NCI-H82 (cell line): ENCODE measurements around the gene HHAT.

Experiments used
- DNase-seq: peaks from one replicate; lab custom pipeline; 2025; lab: John Stamatoyannopoulos, UW

Gene HHAT

DNA sequence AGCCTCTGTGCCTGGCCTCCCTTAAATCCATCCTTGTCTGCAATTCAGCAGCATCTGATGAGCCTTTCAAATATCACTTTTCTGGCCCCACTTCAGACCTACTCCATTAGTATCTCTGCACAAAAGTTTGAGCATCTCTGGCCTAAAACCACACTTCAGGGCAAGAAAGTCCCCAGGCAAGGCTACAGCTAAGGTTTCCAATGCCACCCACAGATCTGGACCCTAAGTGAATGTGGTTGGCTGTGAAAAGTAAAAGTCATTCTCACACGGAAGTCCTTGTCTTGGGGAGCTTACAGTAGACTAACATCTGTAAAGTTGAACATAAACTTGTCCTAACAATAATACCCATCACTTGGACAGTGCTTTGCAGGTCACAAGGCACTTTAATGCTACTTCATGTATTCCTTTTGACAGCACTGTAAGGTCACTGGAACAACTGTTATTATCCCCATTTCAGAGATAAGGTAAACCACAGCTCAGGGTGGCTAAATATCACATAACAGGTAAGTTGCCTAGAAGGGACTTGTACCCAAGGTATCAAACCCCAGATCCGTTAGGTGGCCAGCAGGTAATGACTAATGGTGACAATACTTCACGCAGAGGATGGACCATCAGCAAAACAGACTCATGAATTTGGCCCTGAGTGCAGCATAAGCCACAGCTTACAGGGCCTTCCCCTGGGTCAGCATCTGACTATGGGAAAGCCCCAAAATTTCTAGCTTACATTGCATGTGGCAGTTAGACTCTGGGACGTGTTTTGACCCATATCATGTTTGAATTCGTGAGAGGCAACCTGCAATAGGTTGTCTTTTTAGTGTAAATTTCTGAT, 356.0 kb downstream of the HHAT start:
- DNase-seq = no peak

DNA sequence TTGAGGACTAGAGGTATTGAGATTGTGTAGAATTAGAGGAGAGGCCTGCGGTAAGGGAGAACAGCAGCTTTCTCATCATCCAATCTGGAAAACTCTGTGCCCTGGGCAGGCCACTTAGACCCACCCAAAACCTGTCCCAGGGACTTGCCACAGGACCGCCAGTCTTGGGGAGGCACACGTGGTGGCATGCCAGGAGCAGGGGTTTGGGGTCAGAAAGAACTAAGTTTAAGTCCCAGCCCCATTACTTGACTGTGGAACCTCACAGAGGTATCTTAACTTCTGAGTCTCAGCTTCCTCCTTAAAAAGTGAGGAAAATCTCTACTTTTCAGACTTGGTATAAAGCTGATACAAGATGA, 356.6 kb downstream of the HHAT start:
- no peak for DNase-seq

DNA sequence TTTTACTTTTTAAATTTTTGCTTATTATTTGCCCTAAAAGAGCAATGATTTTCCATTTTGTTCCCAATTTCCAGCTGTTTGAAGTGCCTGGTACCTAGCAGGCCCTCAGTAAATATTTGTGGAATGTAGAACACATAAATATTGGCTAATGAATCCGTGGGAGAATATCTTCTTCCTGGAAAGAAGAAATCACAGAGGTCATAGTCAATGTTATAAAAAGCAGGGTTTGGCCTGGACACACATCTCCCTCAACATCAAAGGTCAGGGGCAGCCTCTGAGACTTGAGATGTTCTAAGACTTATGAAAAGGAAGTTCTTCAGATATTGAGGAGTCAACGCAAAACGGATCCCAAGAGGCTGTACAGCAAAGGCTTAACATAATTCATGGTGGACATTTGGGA, 358.1 kb downstream of the HHAT start:
- no peak for DNase-seq

DNA sequence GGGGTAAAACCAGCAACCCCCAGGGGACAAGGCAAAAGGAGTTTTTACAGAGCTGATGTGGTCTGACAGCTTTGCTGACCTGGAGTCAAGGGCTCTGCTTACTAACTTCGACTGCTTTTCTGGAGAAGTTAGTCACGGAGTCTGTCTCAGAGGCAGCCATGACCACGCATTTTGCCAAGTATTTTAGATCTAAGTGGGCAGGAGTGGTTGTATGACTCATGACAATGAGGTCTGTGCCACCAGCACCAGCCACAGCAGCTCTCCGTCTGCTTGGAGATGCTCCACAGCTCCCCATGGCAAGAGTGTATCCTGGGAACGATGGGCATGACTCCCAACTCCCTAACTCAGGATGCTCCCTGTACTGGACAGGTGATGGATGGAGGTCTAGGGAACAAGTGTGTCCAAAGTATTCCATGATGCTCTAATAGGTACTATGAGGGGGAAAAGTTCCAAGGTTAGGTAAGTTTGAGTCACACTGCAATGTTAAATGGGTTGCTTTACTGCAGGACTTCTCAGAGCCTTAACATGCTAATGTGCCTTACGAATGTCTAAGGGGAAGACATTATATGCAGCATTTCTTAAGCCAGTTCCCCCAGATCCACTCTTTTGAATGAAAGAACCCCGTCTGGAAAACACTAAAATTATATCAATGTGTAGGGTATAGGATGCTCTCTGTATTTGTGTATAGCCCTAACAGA, 359.0 kb downstream of the HHAT start:
- no peak for DNase-seq

- no peak for DNase-seq
Measured at GRCh38 chr1:210688512-210689234, 360.0 kb downstream of the HHAT start.

- DNase-seq = no peak
Measured at GRCh38 chr1:210689826-210690225, 361.1 kb downstream of the HHAT start.

- DNase-seq = no peak
Measured at GRCh38 chr1:210690236-210690635, 361.5 kb downstream of the HHAT start.

GRCh38 chr1:210691039-210691610, 362.4 kb downstream of the HHAT start:
- no peak for DNase-seq

- peak; percentile 22 for DNase-seq
Measured at GRCh38 chr1:210692796-210693195, 364.1 kb downstream of the HHAT start.

DNA sequence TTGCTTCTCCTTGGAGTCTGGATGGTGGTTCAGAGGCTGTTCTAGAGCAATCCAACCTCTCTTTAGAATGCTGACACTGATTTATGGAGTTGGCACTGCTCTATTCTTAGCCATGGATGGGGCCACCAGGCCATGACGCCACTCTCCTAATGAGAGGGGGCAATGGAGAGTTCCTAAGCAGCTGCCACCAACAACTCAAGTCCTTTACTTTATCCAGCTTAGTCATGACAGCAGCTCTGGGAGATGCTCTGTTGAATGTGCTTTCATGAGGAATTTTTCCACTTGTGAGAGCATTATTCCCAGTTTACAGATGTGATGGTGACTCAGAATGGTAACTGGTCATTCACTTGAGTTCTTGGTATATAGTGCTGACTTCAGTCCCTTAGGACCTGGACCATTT, 366.3 kb downstream of the HHAT start:
- DNase-seq = peak; percentile 27

GRCh38 chr1:210696709-210697108, 368.0 kb downstream of the HHAT start:
- DNase-seq = no peak

DNA sequence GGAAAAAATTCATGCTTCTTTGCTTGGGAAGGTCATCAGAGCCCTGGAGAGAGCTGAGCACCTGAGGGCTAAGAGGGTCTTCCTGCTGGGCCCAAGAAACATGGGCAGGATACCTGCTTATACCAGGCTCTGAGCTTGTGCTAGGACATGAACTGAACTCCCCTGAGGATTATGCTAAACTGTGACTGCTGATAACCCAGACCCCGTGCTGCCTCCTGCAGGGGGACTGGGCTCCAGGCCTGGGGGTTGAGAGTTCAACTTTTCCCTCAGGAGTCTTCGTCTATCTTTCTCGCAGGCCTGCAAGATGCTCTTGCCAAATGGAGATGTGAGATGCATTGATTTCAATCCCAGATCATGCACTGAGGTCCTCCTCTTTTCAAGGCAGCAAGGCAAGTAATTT, 368.5 kb downstream of the HHAT start:
- peak; percentile 57 for DNase-seq

- no peak for DNase-seq
Measured at GRCh38 chr1:210698661-210699060, 370.0 kb downstream of the HHAT start.

- peak; percentile 51 for DNase-seq
Measured at GRCh38 chr1:210700083-210700482, 371.4 kb downstream of the HHAT start.

GRCh38 chr1:210700511-210700910, 371.8 kb downstream of the HHAT start:
- DNase-seq = no peak

DNA sequence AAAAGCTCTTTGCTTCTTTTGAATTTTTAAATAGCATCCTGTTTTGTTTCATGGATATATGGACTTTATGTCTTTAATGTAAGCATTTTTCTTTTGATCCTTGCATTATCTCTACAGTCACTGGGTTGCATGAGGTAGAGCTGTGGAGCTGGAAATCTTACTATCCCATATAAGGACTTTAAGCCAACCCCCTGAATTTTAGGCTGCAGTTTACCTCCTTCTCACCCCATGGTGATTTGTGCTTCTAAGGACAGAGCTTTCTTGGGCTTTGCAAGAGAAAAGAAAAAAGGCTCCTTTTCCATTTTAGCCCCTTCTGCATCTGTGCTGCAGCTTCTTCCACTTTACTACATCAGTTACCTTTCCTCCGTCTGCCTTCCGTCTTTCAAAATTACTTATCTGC, 373.8 kb downstream of the HHAT start:
- no peak for DNase-seq

DNA sequence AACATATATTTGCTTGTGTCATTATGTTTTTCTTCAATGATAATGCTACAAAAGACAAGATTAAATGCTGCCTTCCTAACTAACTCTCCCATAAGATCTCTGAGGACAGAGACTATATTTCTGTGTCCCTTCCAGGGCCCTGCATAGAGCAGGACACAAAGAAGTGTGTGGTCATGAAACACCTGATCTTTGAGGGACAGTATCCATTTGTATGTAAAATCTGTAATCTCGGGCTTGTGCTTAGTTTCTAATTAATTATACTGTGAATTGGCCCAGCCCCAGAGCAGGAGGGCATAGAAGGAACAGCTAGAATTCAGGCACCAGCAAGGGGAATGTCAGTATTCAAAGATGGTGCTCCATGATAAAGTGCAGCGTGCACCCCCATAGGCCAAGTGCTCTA, 374.9 kb downstream of the HHAT start:
- DNase-seq = no peak

GRCh38 chr1:210705086-210705485, 376.4 kb downstream of the HHAT start:
- no peak for DNase-seq

DNA sequence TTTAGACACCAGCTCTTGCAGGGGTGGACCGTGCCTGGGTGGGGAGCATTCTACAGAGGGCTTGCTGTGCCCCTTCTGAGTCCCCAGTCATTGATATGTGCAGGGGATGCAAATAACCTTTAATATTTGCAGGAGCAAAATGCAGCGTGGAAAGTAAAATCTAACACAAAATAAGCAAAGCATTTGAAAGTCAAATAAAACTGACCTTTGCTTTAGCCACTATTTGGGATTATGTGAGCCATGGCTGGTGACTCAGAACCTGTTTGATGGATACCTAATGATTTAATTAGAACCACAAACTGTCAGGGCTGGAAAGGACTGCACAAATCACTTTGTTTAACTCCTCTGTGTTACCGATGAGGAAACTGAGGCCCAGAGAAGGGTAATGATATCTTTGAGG, 377.5 kb downstream of the HHAT start:
- no peak for DNase-seq

DNA sequence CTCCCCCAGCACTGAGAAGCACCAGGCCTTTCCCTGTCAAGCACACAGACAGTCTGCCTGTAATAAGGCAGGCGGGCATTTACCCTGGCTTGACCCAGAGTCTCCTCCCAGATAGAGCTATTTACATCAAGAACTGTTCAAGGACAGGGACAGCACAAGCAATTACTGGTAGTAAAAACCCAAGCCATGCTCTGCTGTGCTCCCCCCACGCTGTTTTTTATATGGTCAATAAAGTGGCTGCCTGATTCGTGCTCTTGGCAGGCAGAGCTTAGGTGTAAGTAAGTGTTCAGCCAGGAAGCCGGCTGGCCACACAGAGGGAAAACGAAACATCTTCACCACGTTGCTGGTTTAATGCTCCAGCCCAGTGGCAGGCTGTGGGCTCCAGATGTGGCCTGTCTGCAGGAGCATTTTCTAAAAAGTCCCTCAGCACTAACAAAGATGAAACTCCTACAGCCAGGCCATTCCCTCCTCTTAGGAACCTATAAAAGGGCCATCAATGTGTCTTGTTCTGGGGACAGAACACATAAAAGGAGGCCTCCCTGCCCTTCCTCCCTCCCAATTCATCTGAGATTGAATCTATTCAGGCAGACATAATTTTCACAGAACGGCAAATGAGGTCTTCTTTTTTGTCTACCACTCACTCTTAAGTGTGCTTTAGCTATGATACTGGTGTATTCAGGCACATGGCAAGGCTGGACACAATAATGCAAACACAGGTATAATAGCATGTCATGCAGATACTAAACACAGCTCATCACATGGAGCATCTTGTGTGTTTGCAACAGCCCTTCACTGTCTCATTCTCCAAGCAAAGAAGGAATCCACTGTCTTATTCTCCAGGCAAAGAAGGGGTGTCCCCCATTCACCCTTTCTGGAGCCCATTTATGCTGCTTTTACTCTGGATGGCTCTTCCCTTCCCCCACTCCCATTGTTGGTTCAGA, 378.9 kb downstream of the HHAT start:
- no peak for DNase-seq

DNA sequence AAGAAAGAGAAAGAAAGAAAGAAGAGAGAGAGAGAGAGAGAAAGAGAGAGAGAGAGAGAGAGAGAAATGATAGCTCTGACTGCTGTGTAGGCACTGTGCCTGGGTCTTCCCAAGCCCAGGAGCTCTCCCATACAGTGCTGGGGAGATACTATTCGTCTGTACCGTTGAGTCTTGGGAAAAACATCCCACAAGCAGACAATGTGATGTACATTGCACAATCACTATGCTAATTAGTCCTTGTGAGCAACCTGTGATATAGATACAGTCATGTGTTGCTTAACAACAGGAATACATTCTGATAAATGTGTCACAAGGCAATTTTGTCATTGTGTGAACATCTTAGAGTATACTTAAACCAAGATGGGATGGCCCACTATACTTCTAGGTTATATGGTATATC, 381.0 kb downstream of the HHAT start:
- no peak for DNase-seq
